B cell (primary cell): Measurements from ENCODE around the gene PDLIM5. TPM values are rescaled to one million over a fixed set of nuclear protein-coding genes. Genes with fewer than 3 reads are reported as not detected.

Experiments used
- ATAC-seq: fragments of 200-7000 bp; cut with Tn5 transposase; one replicate; pipeline ENCODE4 v1.10.0; 2021; ENCODE audit warnings: low read depth, mild to moderate bottlenecking, moderate number of reproducible peaks, moderate library complexity
- CTCF ChIA-PET: fragments of 350-600 bp; sonication (Branson Sonifier 250); formaldehyde crosslinking; loops from one replicate; lab custom pipeline; 2021; ENCODE audit warnings: antibody characterized with exemption, inconsistent platforms; lab: Charles Lee
- POLR2A ChIA-PET: fragments of 350-600 bp; sonication (Branson Sonifier 250); formaldehyde crosslinking; loops from one replicate; lab custom pipeline; 2021; ENCODE audit warnings: antibody characterized with exemption; lab: Charles Lee
- DNase-seq: peaks from one replicate; pipeline ENCODE4 v3.0.0; 2013
- H2AFZ ChIP-seq: 2 replicates; pipeline ENCODE4 v1.6.1; 2012; ENCODE audit warnings: mild to moderate bottlenecking, low read depth, low read length; ENCODE audit not compliant: insufficient read depth, poor library complexity, severe bottlenecking
- H3K27ac ChIP-seq, 2 donors: 1 replicate in 1 of 2; 2 replicates in 1 of 2; pipeline ENCODE4 v1.5.1; 2012 to 2013; ENCODE audit warnings: low read length in 2 of 2, mild to moderate bottlenecking in 2 of 2, moderate library complexity in 1 of 2
- H3K27me3 ChIP-seq, 4 experiments: fragments of 200-600 bp in 1 of 4; sonication (generic) in 1 of 4; replicated peaks in 1 of 4; 1 replicate in 2 of 4; 2 replicates in 2 of 4; pipeline versions ENCODE4 v1.6.1 to v1.7.0; 2013 to 2016; ENCODE audit warnings: low read length in 3 of 4, mild to moderate bottlenecking in 2 of 4, mixed read lengths in 1 of 4, moderate library complexity in 1 of 4; ENCODE audit not compliant: insufficient read depth in 4 of 4, control insufficient read depth in 3 of 4; ENCODE audit errors: control extremely low read depth in 1 of 4
- H3K36me3 ChIP-seq, 2 experiments: replicated peaks in 1 of 2; 1 replicate in 1 of 2; 2 replicates in 1 of 2; pipeline versions ENCODE4 v1.6.1 to v1.7.1; 2013; ENCODE audit warnings: low read length in 1 of 2; ENCODE audit not compliant: insufficient read depth in 2 of 2, control insufficient read depth in 1 of 2; ENCODE audit errors: control extremely low read depth in 1 of 2, extremely low read depth in 1 of 2
- H3K4me1 ChIP-seq, 2 donors: fragments of 200-600 bp in 1 of 2; sonication (generic) in 1 of 2; 1 replicate in 1 of 2; 2 replicates in 1 of 2; pipeline versions ENCODE4 v1.5.1 to v1.6.1; 2013 to 2017; ENCODE audit warnings: low read length in 2 of 2; ENCODE audit not compliant: control insufficient read depth in 2 of 2, insufficient read depth in 2 of 2
- H3K4me2 ChIP-seq: replicated peaks from 2 replicates; pipeline ENCODE3; 2012; ENCODE audit warnings: mild to moderate bottlenecking, low read depth, low read length; ENCODE audit not compliant: poor library complexity, severe bottlenecking
- H3K4me3 ChIP-seq, 5 experiments: fragments of 200-600 bp in 1 of 5; sonication (generic) in 1 of 5; 1 replicate in 3 of 5; 2 replicates in 2 of 5; pipeline versions ENCODE4 v1.5.1 to v1.7.0; 2011 to 2016; ENCODE audit warnings: low read length in 4 of 5, mild to moderate bottlenecking in 4 of 5, low read depth in 2 of 5, control low read depth in 1 of 5, moderate library complexity in 1 of 5; ENCODE audit not compliant: insufficient read depth in 1 of 5; ENCODE audit errors: control extremely low read depth in 1 of 5, extremely low read depth in 1 of 5
- H3K79me2 ChIP-seq: fragments of 200-600 bp; sonication (generic); one replicate; pipeline ENCODE4 v1.6.0; 2016; ENCODE audit warnings: low read length; ENCODE audit not compliant: control insufficient read depth, insufficient read depth
- H3K9ac ChIP-seq: fragments of 200-600 bp; sonication (generic); 2 replicates; pipeline ENCODE4 v1.6.1; 2017; ENCODE audit warnings: mild to moderate bottlenecking, low read length, moderate library complexity
- H3K9me3 ChIP-seq, 3 donors: one replicate each; pipeline versions ENCODE4 v1.6.1 to v1.7.1; 2013; ENCODE audit warnings: low read length in 2 of 3; ENCODE audit not compliant: control insufficient read depth in 2 of 3, insufficient read depth in 1 of 3; ENCODE audit errors: control extremely low read depth in 1 of 3
- H4K20me1 ChIP-seq: 2 replicates; pipeline ENCODE4 v1.6.0; 2012; ENCODE audit warnings: mild to moderate bottlenecking, low read length; ENCODE audit not compliant: insufficient read depth, control insufficient read depth, poor library complexity, severe bottlenecking
- H3K27ac Mint-ChIP-seq: one replicate; pipeline ENCODE4 v1.8.0; 2021; ENCODE audit warnings: mixed read lengths
- H3K27me3 Mint-ChIP-seq: one replicate; pipeline ENCODE4 v1.8.0; 2021; ENCODE audit warnings: mixed read lengths
- H3K4me1 Mint-ChIP-seq: one replicate; pipeline ENCODE4 v1.8.0; 2021; ENCODE audit warnings: mixed read lengths
- H3K4me3 Mint-ChIP-seq: one replicate; pipeline ENCODE4 v1.8.0; 2021; ENCODE audit warnings: mixed read lengths
- H3K9me3 Mint-ChIP-seq: one replicate; pipeline ENCODE4 v1.8.0; 2022; ENCODE audit warnings: mixed read lengths; ENCODE audit not compliant: insufficient read depth
- CTCF ChIP-seq: fragments of 200-600 bp; IDR thresholded peaks from one replicate; pipeline ENCODE4 v1.8.0; 2022; ENCODE audit warnings: antibody characterized with exemption, mild to moderate bottlenecking
- EZH2 ChIP-seq: IDR thresholded peaks from 2 replicates; pipeline ENCODE4 v1.6.1; 2012; ENCODE audit warnings: borderline replicate concordance, low read depth, mild to moderate bottlenecking, moderate library complexity, low read length; ENCODE audit not compliant: insufficient read depth, poor library complexity, severe bottlenecking
- WGBS: methylation state at CpG from one replicate; pipeline ENCODE4 v1.1.5; 2013; ENCODE audit warnings: missing lambda C conversion rate; ENCODE audit not compliant: insufficient coverage; 5-methylcytosine and 5-hydroxymethylcytosine counted together
- intact Hi-C: fragments of 100-400 bp; cut with micrococcal nuclease; formaldehyde crosslinking; loops from one replicate; pipeline ENCODE4 v1.10.0; 2022
- polyA plus RNA-seq: library from polyadenylated mRNA; depleted of rRNA; stranded (reverse); fragments of >200 nt; gene quantifications from 2 replicates; pipeline ENCODE4 v1.2.3, GENCODE V29; 2012
- total RNA-seq, 2 donors: library from RNA; stranded (reverse); fragments of 120-200 nt in 1 of 2; gene quantifications; 1 replicate in 1 of 2; 2 replicates in 1 of 2; pipeline versions ENCODE4 v1.2.3 to v1.2.4, GENCODE V29; 2013 to 2022

Gene PDLIM5
- total and polyA plus RNA-seq, 2 donors (not counting 1 experiment from before 2014, with no cell fraction given) = 24.0 to 30.2 TPM

DNA sequence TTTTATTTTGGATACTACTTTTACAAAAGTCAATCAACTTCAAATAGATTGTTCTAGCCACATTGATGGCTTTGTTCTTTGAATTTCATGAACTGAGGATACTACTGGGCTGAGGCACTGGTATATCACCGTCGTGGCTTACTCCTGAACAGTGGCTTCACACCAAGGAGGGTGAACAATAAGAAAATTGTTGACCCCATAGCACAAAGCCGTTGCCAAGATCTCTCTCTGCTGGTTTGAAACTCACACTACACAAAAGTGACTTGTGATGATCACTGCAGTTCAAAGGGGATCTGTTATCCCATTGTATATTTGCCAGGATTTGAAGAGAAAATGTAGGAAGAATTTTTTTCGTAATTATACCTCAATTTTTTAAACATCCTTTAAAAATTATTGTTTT lies 119.6 kb downstream of the PDLIM5 start:
- peaks cover 2 to 3% of the 10 kb centered on the region in 2 donors for H3K4me1 ChIP-seq
- ChIA-PET POLR2A (no interaction called here), CTCF (interaction anchor here (1.3 kb wide), 1 partner anchor 164 kb away, joined by 5 read pairs; no protein-coding TSS in a partner anchor)
- DNase-seq = no peak
- H4K20me1 ChIP-seq = no peaks in the 10 kb centered on the region
- no peak for TF ChIP-seq CTCF
- TF ChIP-seq EZH2 = no peak
- H3K79me2 ChIP-seq = no peaks in the 10 kb centered on the region
- peaks cover 6% of the 10 kb centered on the region for H3K4me1 Mint-ChIP-seq
- H3K27me3 Mint-ChIP-seq = no peaks in the 10 kb centered on the region
- no peaks in the 10 kb centered on the region for H3K9me3 Mint-ChIP-seq
- H3K9ac ChIP-seq = no peak overlapping the region
- no peak overlapping the region for H2AFZ ChIP-seq
- H3K4me2 ChIP-seq = no peak overlapping the region
- H3K4me3 Mint-ChIP-seq = no peak overlapping the region
- no peaks in the 10 kb centered on the region for H3K27me3 ChIP-seq
- no peak overlapping the region for H3K27ac ChIP-seq
- H3K9me3 ChIP-seq = no peaks in the 10 kb centered on the region
- intact Hi-C loops = no loop called here
- H3K36me3 ChIP-seq = peaks cover 0 to 6% of the 10 kb centered on the region in 2 experiments
- no peak overlapping the region for H3K27ac Mint-ChIP-seq
- H3K4me3 ChIP-seq = no peak overlapping the region
- no CpG with 5 or more reads among the region's 4 CpGs for whole genome bisulfite sequencing
- ATAC-seq = no peak

GRCh38 chr4:94571715-94572114 lies 120.0 kb downstream of the PDLIM5 start:
- H3K4me1 Mint-ChIP-seq = peaks cover 6% of the 10 kb centered on the region
- no CpG with 5 or more reads among the region's 2 CpGs for WGBS
- ATAC-seq (no peak), DNase-seq (no peak)
- H3K4me3 Mint-ChIP-seq = no peak overlapping the region
- no peaks in the 10 kb centered on the region for H3K9me3 ChIP-seq
- no peak overlapping the region for H3K27ac Mint-ChIP-seq
- H2AFZ ChIP-seq = no peak overlapping the region
- peaks cover 2 to 3% of the 10 kb centered on the region in 2 donors for H3K4me1 ChIP-seq
- no peaks in the 10 kb centered on the region for H3K79me2 ChIP-seq
- H3K27me3 ChIP-seq = no peaks in the 10 kb centered on the region
- H3K27me3 Mint-ChIP-seq = no peaks in the 10 kb centered on the region
- ChIA-PET POLR2A (no interaction called here), CTCF (interaction anchor here (1.3 kb wide), 1 partner anchor 165 kb away, joined by 5 read pairs; no protein-coding TSS in a partner anchor)
- peaks cover 0 to 6% of the 10 kb centered on the region in 2 experiments for H3K36me3 ChIP-seq
- no peaks in the 10 kb centered on the region for H3K9me3 Mint-ChIP-seq
- no peak overlapping the region for H3K4me2 ChIP-seq
- H4K20me1 ChIP-seq = no peaks in the 10 kb centered on the region
- no peak overlapping the region for H3K9ac ChIP-seq
- intact Hi-C loops = no loop called here
- no peak overlapping the region for H3K27ac ChIP-seq
- TF ChIP-seq EZH2 = no peak
- TF ChIP-seq CTCF = no peak
- no peak overlapping the region for H3K4me3 ChIP-seq
